Gastroesophageal sphincter (tissue), 4 donors: Measurements from ENCODE around the gene RAB11FIP3. TPM values are rescaled to one million over a fixed set of nuclear protein-coding genes. Genes with fewer than 3 reads are reported as not detected.

Experiments
- ATAC-seq: fragments of 150-250 bp; one replicate; pipeline ENCODE4 v1.9.1; 2016; ENCODE audit warnings: mild to moderate bottlenecking, moderate library complexity
- H3K27ac ChIP-seq, 4 donors: fragments of 200-600 bp; sonication (generic) in 3 of 4; 1 replicate in 3 of 4; 2 replicates in 1 of 4; pipeline ENCODE4 v1.5.1; 2016 to 2019
- H3K27me3 ChIP-seq: fragments of 200-600 bp; sonication (generic); one replicate; pipeline ENCODE4 v1.5.1; 2019
- H3K36me3 ChIP-seq, 2 donors: fragments of 200-600 bp; sonication (generic); one replicate each; pipeline ENCODE4 v1.5.1; 2019; ENCODE audit warnings: control low read depth in 1 of 2
- H3K4me1 ChIP-seq, 3 donors: fragments of 200-600 bp; sonication (generic); 1 replicate in 2 of 3; 2 replicates in 1 of 3; pipeline ENCODE4 v1.5.1; 2016 to 2019; ENCODE audit warnings: control low read depth in 2 of 3
- H3K4me3 ChIP-seq, 2 donors: fragments of 200-600 bp; sonication (generic); one replicate each; pipeline ENCODE4 v1.5.1; 2019; ENCODE audit warnings: mild to moderate bottlenecking in 1 of 2, moderate library complexity in 1 of 2
- H3K9me3 ChIP-seq, 3 donors: fragments of 200-600 bp; sonication (generic); one replicate each; pipeline ENCODE4 v1.5.1; 2017 to 2019; ENCODE audit warnings: control low read depth in 2 of 3
- EP300 ChIP-seq: sonication (generic); formaldehyde crosslinking; IDR thresholded peaks from one replicate; pipeline ENCODE4 v1.6.1; 2017; ENCODE audit warnings: antibody characterized with exemption, mild to moderate bottlenecking
- POLR2A ChIP-seq, 2 donors: fragments of 450-650 bp; IDR thresholded peaks; one replicate each; pipeline ENCODE4 v1.6.1; 2017; ENCODE audit warnings: antibody characterized with exemption in 2 of 2, mild to moderate bottlenecking in 2 of 2, moderate library complexity in 1 of 2
- POLR2AphosphoS5 ChIP-seq: sonication (generic); formaldehyde crosslinking; IDR thresholded peaks from one replicate; pipeline ENCODE4 v1.6.1; 2017; ENCODE audit warnings: antibody characterized with exemption
- WGBS, 2 donors: methylation state at CpG; one replicate each; pipeline ENCODE4 v1.1.5; 2018; ENCODE audit warnings: low coverage in 1 of 2; 5-methylcytosine and 5-hydroxymethylcytosine counted together
- total RNA-seq, 4 donors: library from RNA; depleted of rRNA; stranded (reverse); fragments of >200 nt; gene quantifications; one replicate each; pipeline ENCODE4 v1.1.0, GENCODE V29; 2016
- TF ChIP-seq, protein P1 (sequence below), 4 experiments: fragments of 200-600 bp in 2 of 4; fragments of 450-650 bp in 2 of 4; sonication (generic) in 1 of 4; IDR thresholded peaks; one replicate each; pipeline ENCODE4 v1.5.1; 2017 to 2019; ENCODE audit warnings: antibody characterized with exemption in 4 of 4, mild to moderate bottlenecking in 2 of 4, moderate library complexity in 2 of 4

Gene RAB11FIP3
- total RNA-seq, 4 donors from 2014 or later = 47.4 to 88.9 (median 58.6) TPM

DNA sequence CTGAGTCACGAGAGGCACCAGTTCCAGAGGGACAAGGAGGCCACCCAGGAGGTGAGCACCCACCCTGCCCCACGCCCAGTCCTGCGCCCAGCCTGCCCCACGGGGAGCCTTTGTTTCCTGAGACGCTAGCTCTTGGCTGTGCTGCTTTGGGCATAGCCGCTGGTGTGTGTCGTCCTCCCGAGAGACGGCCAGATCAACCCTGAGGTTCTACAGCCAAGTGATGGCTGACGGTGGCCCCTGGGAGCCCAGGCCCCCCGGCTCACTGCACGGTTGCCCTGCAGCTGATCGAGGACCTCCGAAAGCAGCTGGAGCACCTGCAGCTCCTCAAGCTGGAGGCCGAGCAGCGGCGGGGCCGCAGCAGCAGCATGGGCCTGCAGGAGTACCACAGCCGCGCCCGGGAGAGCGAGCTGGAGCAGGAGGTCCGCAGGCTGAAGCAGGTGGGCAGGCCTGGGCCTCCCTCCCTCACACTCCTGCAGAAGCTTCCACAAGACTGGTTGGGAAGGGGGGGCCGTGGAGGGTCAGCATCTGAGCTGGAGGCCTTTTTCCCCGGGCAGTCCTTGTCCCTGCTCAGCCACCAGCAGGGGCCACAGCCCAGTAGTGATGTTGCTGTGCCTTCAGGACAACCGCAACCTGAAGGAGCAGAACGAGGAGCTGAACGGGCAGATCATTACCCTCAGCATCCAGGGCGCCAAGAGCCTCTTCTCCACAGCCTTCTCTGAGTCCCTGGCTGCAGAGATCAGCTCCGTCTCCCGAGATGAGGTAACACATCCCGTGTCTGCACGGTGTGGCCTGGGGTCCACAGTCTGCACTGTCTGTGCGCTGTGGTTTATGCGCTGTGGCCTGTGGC, 94.6 kb downstream of the RAB11FIP3 start:
- Histone ChIP-seq H3K9me3 (no peaks in the 10 kb centered on the region), H3K4me1 (peaks cover 0 to 14% (median 0%) of the 10 kb centered on the region in 3 donors), H3K4me3 (no peak overlapping the region), H3K27ac (no peak overlapping the region), H3K27me3 (no peaks in the 10 kb centered on the region), H3K36me3 (peaks cover 0 to 68% of the 10 kb centered on the region in 2 donors)
- no peak for ATAC-seq
- TF ChIP-seq POLR2A (IDR thresholded peaks at IDR 0.05) = no peak
- no peak for TF ChIP-seq EP300
- WGBS, 2 donors = 90% methylated on average over 2 of the region's 35 CpGs; no CpG with 5 or more reads in 1 of the 2 donors

GRCh38 chr16:520847-521246, 95.4 kb downstream of the RAB11FIP3 start:
- H3K4me3 ChIP-seq = no peak overlapping the region
- TF ChIP-seq POLR2A (IDR thresholded peaks at IDR 0.05) = no peak
- TF ChIP-seq POLR2AphosphoS5 = no peak
- TF ChIP-seq, protein P1, sequence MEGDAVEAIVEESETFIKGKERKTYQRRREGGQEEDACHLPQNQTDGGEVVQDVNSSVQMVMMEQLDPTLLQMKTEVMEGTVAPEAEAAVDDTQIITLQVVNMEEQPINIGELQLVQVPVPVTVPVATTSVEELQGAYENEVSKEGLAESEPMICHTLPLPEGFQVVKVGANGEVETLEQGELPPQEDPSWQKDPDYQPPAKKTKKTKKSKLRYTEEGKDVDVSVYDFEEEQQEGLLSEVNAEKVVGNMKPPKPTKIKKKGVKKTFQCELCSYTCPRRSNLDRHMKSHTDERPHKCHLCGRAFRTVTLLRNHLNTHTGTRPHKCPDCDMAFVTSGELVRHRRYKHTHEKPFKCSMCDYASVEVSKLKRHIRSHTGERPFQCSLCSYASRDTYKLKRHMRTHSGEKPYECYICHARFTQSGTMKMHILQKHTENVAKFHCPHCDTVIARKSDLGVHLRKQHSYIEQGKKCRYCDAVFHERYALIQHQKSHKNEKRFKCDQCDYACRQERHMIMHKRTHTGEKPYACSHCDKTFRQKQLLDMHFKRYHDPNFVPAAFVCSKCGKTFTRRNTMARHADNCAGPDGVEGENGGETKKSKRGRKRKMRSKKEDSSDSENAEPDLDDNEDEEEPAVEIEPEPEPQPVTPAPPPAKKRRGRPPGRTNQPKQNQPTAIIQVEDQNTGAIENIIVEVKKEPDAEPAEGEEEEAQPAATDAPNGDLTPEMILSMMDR (IDR thresholded peaks at IDR 0.05) = no peak
- TF ChIP-seq EP300 = no peak
- no peak for ATAC-seq
- peaks cover 0 to 22% (median 6%) of the 10 kb centered on the region in 3 donors for H3K4me1 ChIP-seq
- no peaks in the 10 kb centered on the region for H3K9me3 ChIP-seq
- WGBS, 2 donors = 45% methylated on average over 2 of the region's 13 CpGs; no CpG with 5 or more reads in 1 of the 2 donors
- peaks cover 0 to 60% of the 10 kb centered on the region in 2 donors for H3K36me3 ChIP-seq
- no peaks in the 10 kb centered on the region for H3K27me3 ChIP-seq
- no peak overlapping the region for H3K27ac ChIP-seq

- H3K36me3 ChIP-seq = peaks cover 0 to 52% of the 10 kb centered on the region in 2 donors
- no peak overlapping the region for H3K27ac ChIP-seq
- no peak for ATAC-seq
These were observed 96.1 kb downstream of the RAB11FIP3 start for GRCh38 chr16:521381-522210.

GRCh38 chr16:522320-523096, 97.1 kb downstream of the RAB11FIP3 start:
- no peak overlapping the region for H3K27ac ChIP-seq
- WGBS, 2 donors = 71% methylated on average over 10 of the region's 23 CpGs; no CpG with 5 or more reads in 1 of the 2 donors
- H3K36me3 ChIP-seq = peaks cover 0 to 43% of the 10 kb centered on the region in 2 donors
- TF ChIP-seq POLR2A (IDR thresholded peaks at IDR 0.05) = no peak
- TF ChIP-seq, protein P1 (IDR thresholded peaks at IDR 0.05) = no peak
- TF ChIP-seq EP300 = no peak
- no peak for TF ChIP-seq POLR2AphosphoS5
- no peak for ATAC-seq
- H3K9me3 ChIP-seq = no peaks in the 10 kb centered on the region
- H3K27me3 ChIP-seq = no peaks in the 10 kb centered on the region
- H3K4me3 ChIP-seq = no peak overlapping the region
- H3K4me1 ChIP-seq = peaks cover 3 to 32% (median 14%) of the 10 kb centered on the region in 3 donors

More at GRCh38 chr16:521381-522210, 96.1 kb downstream of the RAB11FIP3 start:
- TF ChIP-seq POLR2AphosphoS5 (no peak), POLR2A (IDR thresholded peaks at IDR 0.05) (no peak), EP300 (no peak)
- TF ChIP-seq, protein P1 (IDR thresholded peaks at IDR 0.05) = no peak
- H3K4me1 ChIP-seq = peaks cover 3 to 29% (median 13%) of the 10 kb centered on the region in 3 donors
- WGBS, 2 donors = 70 to 90% methylated on average over 2 to 4 of the region's 34 CpGs
- H3K27me3 ChIP-seq = no peaks in the 10 kb centered on the region
- no peak overlapping the region for H3K4me3 ChIP-seq
- H3K9me3 ChIP-seq = no peaks in the 10 kb centered on the region
